GM10266 (cell line): ENCODE data around the gene ITGA3.

Experiments
- DNase-seq: peaks from one replicate; pipeline ENCODE4 v3.0.0; 2012; ENCODE audit errors: extremely low spot score
- TF ChIP-seq, protein P1 (sequence below): IDR thresholded peaks from 2 replicates; pipeline ENCODE4 v1.5.1; 2012; ENCODE audit warnings: mild to moderate bottlenecking, low read depth; ENCODE audit not compliant: control insufficient read depth, insufficient read depth; ENCODE audit errors: missing control alignments

The ITGA3 gene

DNA sequence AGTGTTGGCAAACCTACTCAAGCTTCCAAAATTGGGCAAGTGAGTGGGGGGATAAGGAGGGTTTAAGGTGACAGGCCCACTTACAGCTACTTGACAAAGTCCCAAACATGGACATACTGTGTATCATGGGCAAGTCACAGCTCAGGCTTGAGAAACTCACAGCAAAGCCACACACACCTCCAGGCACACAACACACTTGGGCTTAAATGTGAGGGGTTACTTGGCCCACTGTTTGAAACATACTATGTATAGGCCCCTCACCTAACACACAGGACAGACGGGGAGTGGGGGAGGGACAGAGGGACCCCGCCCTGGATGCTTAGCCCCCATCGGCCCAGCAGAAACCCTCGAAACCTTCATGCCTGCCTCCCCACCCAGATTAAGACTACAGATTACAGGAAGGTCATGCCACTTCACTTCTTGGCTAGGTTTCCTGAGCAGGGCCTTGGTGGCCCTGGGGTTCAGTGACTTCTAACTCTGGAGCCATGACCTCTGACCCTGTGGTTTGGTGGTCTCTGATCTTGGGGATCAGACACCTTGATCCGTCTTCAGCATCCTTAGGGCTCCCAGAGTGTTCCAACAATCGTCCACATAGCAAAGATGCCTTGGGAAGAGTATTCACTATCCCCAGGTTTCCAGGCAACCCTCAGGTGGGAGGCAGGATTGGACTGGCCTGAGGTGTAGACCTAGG is 76.3 kb downstream of the ITGA3 start:
- no peak for DNase-seq
- TF ChIP-seq, protein P1, sequence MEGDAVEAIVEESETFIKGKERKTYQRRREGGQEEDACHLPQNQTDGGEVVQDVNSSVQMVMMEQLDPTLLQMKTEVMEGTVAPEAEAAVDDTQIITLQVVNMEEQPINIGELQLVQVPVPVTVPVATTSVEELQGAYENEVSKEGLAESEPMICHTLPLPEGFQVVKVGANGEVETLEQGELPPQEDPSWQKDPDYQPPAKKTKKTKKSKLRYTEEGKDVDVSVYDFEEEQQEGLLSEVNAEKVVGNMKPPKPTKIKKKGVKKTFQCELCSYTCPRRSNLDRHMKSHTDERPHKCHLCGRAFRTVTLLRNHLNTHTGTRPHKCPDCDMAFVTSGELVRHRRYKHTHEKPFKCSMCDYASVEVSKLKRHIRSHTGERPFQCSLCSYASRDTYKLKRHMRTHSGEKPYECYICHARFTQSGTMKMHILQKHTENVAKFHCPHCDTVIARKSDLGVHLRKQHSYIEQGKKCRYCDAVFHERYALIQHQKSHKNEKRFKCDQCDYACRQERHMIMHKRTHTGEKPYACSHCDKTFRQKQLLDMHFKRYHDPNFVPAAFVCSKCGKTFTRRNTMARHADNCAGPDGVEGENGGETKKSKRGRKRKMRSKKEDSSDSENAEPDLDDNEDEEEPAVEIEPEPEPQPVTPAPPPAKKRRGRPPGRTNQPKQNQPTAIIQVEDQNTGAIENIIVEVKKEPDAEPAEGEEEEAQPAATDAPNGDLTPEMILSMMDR, result no peak

DNA sequence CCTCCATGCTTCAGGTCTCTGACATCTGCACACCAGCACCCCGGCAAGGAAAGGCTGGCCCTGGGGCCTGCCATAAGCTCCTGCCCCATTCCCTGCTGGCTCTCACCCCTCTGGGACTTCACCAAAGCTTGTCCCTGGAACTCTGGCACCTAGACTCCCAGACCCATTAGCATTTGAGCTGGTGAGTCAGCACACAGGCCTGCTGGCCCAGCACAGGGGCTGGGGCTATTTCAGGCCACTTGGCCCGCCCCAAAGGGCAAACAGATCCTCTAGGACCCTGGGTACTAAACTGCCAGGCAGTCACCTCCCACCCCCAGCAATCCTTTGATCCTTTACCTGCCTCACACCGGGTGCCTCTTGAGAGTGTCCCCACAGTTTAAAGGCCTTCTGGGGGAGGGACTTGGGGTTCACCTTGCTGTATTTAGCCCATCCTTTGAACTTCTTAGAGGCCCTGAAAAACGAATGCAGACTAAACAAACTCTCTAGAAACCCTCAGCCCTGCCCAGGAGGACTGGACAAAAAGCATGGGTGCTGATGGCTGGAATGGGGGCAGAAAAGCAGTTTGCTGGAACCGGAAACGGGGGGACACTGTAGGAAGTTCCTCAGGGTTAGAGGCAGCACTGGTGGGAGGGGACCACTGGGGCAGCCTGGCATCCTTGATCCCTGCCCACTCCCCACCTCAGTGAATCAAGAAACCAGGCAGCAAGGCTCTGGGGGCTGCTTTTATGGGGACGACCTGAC is 77.3 kb downstream of the ITGA3 start:
- TF ChIP-seq, protein P1, result no peak
- no peak for DNase-seq

DNA sequence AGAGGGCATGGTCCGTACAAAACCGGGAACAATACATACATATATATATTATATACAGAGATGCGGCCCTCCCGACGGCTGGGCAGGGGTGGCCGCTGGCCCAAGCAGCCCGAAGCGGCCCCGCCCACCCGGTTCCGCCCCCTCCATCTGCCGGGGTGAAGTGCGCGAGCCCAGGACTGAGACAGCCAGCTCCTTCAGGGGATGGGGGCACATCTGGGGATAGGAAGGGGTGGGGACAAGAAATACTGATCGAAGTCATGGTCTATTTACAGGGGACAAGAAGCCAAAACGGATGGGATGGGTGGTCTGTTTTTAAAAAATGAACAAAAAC is 77.8 kb downstream of the ITGA3 start:
- TF ChIP-seq, protein P1, result no peak
- no peak for DNase-seq

DNA sequence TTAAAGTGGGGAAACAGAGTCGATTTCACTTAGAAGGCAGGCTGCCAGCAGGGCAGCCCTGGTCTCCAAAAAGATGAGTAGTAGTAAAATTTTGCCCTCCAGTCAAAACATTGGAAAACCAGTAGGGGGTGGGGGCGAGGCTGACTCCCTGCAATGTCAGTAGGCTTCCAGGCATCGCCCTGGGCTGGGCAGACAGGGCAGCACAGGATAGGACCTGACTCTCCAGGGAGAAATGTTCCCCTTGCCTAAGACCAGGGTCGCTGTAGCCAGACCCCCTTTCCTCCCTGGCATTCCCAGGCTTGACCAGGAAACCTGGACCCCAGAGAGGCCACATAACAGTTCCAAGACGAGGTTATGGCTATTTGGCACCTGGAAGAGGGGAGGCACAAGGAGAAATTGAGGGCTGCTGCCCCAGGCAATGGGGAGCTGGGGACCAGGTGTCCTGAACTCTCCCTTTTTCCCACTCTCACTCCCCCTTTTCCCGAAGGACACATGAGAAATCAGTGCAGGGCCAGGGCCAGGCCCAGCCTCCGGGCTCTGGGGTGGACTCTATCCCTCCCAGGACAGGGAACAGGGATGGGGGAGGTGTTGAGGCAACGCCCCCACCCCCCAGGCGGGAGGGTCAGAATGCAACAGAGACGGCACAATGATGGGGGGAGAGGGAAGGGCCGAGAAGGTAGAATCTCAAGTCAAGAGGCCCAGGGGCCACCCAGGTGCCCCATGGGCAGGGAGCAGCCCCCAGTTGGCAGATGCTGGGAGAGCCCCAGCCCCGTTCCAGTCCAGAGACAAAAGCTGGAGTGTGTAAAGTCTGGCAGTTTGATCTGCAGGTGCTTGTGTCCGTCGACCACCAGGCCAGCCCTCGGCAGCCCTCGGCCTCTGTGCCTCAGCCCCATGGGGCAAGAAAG is 78.5 kb downstream of the ITGA3 start:
- no peak for DNase-seq
- TF ChIP-seq, protein P1, result no peak

DNA sequence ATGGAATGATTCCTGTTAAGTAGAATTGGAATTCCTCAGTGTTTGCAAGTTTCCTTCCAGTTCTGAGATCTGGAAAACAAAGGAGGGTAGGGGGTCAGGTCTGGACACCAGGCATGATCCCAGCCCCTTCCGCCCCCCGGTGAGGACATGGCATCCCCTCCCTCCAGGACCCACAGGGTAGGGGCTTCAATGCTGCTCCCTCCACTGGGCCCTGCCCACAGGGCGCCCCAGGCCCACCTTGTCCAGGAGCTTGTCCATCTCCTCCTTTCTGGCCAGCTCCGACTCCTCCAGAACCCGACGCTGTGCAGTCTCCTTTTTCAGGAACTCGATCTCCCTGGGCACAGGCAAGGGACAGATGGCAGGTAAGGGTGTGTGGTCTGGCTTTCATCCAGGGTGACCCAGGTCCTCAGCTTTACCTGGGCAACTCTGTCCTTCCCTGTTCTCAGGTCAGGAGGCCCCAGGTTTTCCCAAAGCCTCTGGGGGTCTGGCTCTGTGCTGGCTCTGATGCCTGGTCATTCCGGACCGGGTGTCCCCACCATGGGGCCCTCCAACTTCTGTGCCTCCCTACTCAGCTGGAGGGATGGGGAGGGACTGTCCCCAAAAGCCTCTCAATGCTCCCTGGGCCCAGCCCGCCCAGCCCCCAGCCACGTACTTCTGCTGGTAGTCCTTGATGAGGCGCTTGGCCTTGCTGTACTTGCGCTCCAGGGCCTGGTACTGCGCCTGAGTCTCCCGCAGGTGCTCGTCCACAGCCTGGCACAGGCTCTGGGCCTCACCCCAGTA is 79.6 kb downstream of the ITGA3 start:
- no peak for DNase-seq
- TF ChIP-seq, protein P1, result no peak

DNA sequence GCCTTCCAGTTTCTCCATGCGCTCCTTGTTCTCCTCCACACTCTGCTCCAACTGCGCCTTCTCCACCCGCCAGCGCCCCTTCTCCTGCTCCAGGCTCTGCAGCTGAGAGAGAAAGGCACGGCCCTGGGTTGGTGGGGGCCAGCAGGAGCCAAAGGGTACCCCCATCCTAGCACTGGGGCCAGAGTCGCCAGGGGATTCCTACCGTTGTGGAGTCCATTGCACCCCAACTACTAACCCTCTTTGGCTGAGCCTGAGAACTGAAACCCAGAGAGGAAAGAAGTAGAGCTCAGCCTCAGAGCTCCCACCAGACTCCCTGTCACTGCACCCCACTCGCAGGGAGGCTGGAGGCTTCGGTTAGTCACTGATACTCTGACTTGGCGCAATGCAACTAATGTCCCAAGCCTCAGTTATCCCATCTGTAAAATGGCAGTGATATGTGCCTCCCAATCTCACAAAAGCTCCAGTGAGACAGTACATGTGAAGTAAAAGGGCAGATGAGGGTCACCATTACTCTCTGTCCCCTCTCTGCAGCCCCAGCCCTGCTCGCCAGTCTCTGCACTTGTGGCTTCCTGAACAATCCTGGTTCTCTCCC is 80.3 kb downstream of the ITGA3 start:
- TF ChIP-seq, protein P1, result no peak
- DNase-seq, result no peak
